MCF 10A (cell line): ENCODE measurements around the gene MRPL20. TPM values are rescaled to one million over a fixed set of nuclear protein-coding genes. Genes with fewer than 3 reads are reported as not detected.

Experiments used
- BruUV-seq: library from RNA; stranded (reverse); fragments of 400-500 nt; replicated peaks from 2 replicates; lab custom pipeline; 2021; lab: Mats Ljungman, UMichigan
- CTCF ChIA-PET: fragments of 300-600 bp; sonication (Branson Sonifier 250); formaldehyde crosslinking; extraction: SDS; loops from one replicate; lab custom pipeline; 2021; ENCODE audit warnings: antibody characterized with exemption, inconsistent platforms; lab: Yijun Ruan, JAX
- POLR2A ChIA-PET: fragments of 300-600, 350-650 bp; sonication (Branson Sonifier 250); formaldehyde crosslinking; extraction: SDS; loops from one replicate; lab custom pipeline; 2020; ENCODE audit warnings: antibody characterized with exemption, inconsistent platforms; lab: Yijun Ruan, JAX
- DNase-seq: peaks from one replicate; pipeline ENCODE4 v3.0.0-alpha.2; 2018; ENCODE audit not compliant: unreplicated experiment
- H3K27ac Mint-ChIP-seq: one replicate; pipeline ENCODE4 v1.8.0; 2022; ENCODE audit warnings: mild to moderate bottlenecking, low read depth, mixed read lengths; ENCODE audit not compliant: unreplicated experiment
- H3K27me3 Mint-ChIP-seq: one replicate; pipeline ENCODE4 v1.8.0; 2022; ENCODE audit warnings: mixed read lengths; ENCODE audit not compliant: insufficient read depth, unreplicated experiment
- H3K36me3 Mint-ChIP-seq: one replicate; pipeline ENCODE4 v1.8.0; 2022; ENCODE audit warnings: mild to moderate bottlenecking, moderate library complexity, mixed read lengths; ENCODE audit not compliant: insufficient read depth, unreplicated experiment
- H3K4me1 Mint-ChIP-seq: one replicate; pipeline ENCODE4 v1.8.0; 2022; ENCODE audit warnings: mixed read lengths; ENCODE audit not compliant: insufficient read depth, unreplicated experiment
- H3K4me3 Mint-ChIP-seq: one replicate; pipeline ENCODE4 v1.8.0; 2022; ENCODE audit warnings: mild to moderate bottlenecking, moderate library complexity, mixed read lengths; ENCODE audit not compliant: unreplicated experiment
- H3K9me3 Mint-ChIP-seq: one replicate; pipeline ENCODE4 v1.8.0; 2022; ENCODE audit warnings: mixed read lengths; ENCODE audit not compliant: unreplicated experiment
- intact Hi-C: fragments of 100-400 bp; cut with micrococcal nuclease; formaldehyde crosslinking; loops from 2 replicates; pipeline ENCODE4 v1.14.1; 2022
- total RNA-seq: library from RNA; stranded (reverse); gene quantifications from 2 replicates; pipeline ENCODE4 v1.2.3, GENCODE V29; 2022
- TF ChIP-seq, protein P1 (sequence below): fragments of 200-600 bp; IDR thresholded peaks from one replicate; pipeline ENCODE4 v1.8.0; 2022; ENCODE audit warnings: antibody characterized with exemption, mild to moderate bottlenecking; ENCODE audit not compliant: unreplicated experiment

The MRPL20 gene
- total RNA-seq, 1 experiment from 2014 or later: 137 TPM

DNA sequence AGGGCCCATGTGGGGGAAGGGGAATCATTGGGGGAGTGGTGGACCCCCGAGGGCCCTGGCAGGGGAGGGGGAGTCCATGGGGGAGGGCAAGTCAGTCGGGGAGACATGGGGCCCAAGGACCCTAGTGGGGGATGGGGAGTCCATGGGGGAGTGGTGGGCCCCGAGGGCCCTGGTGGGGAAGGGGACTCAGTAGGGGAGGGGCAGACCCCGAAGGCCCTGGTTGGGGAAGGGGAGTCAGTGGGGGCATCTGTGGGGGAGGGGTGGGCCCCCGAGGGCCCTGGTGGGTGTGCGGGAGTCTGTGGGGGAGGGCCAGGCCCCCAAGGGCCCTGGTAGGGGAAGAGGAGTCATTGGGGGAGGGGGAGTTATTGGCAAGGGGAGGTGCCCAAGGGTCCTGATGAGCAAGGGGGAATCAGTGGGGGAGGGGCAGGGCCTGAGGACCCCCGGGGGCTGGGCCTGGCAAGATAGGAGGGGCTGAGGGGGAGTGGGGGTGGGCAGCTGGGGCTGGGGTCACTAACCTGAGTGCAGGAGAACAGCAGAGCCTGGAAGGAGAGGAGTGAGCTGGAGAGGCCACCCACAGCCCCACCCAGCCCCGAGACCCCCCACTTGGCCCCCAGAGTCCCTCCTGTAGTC lies 50.8 kb downstream of the MRPL20 start:
- BruUV-seq: no TSS peak
- intact Hi-C loops: no loop called here
- ChIA-PET POLR2A (interaction anchor here (0.8 kb wide), 1 partner anchor 24 kb away, joined by 3 read pairs; no protein-coding TSS in a partner anchor), CTCF (no interaction called here)
- Mint-ChIP-seq H3K27me3 (no peaks in the 10 kb centered on the region), H3K9me3 (no peaks in the 10 kb centered on the region), H3K4me3 (no peak overlapping the region), H3K27ac (no peak overlapping the region), H3K36me3 (peaks cover 5% of the 10 kb centered on the region), H3K4me1 (peaks cover 9% of the 10 kb centered on the region)
- no peak for DNase-seq
- TF ChIP-seq, protein P1, sequence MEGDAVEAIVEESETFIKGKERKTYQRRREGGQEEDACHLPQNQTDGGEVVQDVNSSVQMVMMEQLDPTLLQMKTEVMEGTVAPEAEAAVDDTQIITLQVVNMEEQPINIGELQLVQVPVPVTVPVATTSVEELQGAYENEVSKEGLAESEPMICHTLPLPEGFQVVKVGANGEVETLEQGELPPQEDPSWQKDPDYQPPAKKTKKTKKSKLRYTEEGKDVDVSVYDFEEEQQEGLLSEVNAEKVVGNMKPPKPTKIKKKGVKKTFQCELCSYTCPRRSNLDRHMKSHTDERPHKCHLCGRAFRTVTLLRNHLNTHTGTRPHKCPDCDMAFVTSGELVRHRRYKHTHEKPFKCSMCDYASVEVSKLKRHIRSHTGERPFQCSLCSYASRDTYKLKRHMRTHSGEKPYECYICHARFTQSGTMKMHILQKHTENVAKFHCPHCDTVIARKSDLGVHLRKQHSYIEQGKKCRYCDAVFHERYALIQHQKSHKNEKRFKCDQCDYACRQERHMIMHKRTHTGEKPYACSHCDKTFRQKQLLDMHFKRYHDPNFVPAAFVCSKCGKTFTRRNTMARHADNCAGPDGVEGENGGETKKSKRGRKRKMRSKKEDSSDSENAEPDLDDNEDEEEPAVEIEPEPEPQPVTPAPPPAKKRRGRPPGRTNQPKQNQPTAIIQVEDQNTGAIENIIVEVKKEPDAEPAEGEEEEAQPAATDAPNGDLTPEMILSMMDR: no peak

DNA sequence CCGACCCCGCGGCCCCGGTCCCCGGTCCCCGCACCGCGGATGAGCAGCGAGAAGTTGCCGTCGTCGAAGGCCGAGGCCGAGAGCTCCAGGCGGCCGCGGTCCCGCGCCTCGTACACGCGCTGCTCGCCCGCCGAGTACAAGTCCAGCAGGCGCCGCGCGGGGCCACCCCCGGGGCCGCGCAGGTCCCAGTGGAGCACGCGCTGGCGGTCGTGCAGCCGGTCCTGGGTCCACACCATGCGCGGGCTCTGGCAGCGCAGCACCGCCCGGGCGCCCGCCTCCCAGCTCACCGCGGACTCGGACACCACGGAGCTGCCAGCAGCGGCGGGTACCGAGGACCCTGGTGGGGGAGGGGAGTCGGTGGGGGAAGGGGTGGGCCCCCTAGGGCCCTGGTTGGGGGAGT lies 51.7 kb downstream of the MRPL20 start:
- no peak overlapping the region for H3K27ac Mint-ChIP-seq
- CTCF ChIA-PET: no interaction called here

DNA sequence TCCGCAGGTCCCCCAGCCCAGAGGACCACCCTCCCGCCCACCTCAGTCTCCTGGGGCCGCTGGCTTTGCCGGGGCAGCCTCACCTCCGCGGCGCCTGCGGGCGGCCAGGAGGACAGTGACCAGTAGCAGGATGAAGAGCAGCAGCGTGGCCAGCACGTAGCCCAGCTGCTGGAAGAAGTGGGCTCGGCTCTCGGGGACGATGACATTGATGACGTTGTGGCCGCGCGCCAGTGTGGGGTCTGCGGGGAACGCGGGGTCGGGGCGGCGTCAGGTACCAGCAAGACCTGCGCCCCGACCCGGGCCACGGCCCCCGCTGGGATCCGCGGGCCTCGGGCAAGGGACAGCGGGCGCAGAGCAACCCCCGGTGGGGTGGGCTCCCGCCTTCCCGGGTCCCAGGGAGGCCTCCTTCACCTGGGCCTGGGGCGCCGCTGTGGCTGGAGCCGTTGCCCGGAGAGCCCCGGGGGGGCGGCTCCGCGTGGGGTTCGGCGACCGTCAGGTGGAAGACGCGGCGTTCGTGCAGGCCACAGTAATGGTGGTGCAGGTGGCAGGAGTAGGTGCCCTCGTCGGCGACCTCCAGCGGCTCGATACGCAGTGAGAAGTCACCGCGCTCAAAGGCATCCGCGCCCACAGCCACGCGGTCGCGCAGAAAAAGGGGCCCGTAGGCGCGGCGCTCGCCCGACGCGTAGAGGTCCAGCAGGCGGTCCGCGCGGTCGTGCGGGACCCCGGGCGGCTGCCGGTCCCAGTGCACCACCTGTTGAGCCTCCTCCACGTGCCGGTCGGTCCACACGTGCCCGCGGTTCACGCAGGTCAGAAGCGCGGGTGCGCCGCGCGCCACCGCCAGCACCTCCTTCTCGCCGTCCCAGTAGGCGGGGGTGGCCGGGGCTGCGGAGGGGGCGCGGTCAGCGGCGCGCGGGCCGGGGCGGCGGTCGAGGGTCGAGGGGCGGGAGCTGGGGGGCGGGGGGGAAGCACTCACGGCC lies 52.5 kb downstream of the MRPL20 start:
- POLR2A ChIA-PET: no interaction called here
- Mint-ChIP-seq H3K4me1 (no peaks in the 10 kb centered on the region), H3K4me3 (no peak overlapping the region), H3K36me3 (peaks cover 5% of the 10 kb centered on the region), H3K27me3 (no peaks in the 10 kb centered on the region), H3K27ac (no peak overlapping the region), H3K9me3 (no peaks in the 10 kb centered on the region)
- intact Hi-C loops: no loop called here
- BruUV-seq: no TSS peak
- TF ChIP-seq, protein P1: no peak
- CTCF ChIA-PET: interaction anchor here (1.5 kb wide), 1 partner anchor 17 kb away, joined by 9 read pairs; no protein-coding TSS in a partner anchor
- no peak for DNase-seq

More for the DNA sequence above, 51.7 kb downstream of the MRPL20 start:
- BruUV-seq: no TSS peak
- TF ChIP-seq, protein P1: no peak
- intact Hi-C loops: no loop called here
- peaks cover under 1% of the 10 kb centered on the region for H3K4me1 Mint-ChIP-seq
- no peak overlapping the region for H3K4me3 Mint-ChIP-seq
- no peak for DNase-seq
- no peaks in the 10 kb centered on the region for H3K9me3 Mint-ChIP-seq
- POLR2A ChIA-PET: interaction anchor here (0.8 kb wide), 1 partner anchor 23 kb away, joined by 3 read pairs; no protein-coding TSS in a partner anchor
- H3K27me3 Mint-ChIP-seq: no peaks in the 10 kb centered on the region
- H3K36me3 Mint-ChIP-seq: peaks cover 5% of the 10 kb centered on the region
